KMS-11 (cell line): ENCODE measurements around the gene PTPRN2.

Experiments used
- H2AFZ ChIP-seq: fragments of 200-600 bp; sonication (generic); 2 replicates; pipeline ENCODE4 v1.6.1; 2016; ENCODE audit warnings: antibody characterized with exemption, mixed run types, low read depth
- H3K27ac ChIP-seq: fragments of 200-600 bp; sonication (generic); 2 replicates; pipeline ENCODE4 v1.6.1; 2016; ENCODE audit warnings: mild to moderate bottlenecking, mixed run types
- H3K27me3 ChIP-seq: fragments of 200-600 bp; sonication (generic); 2 replicates; pipeline ENCODE4 v1.6.1; 2017; ENCODE audit warnings: mild to moderate bottlenecking, low read depth, mixed run types, moderate library complexity; ENCODE audit not compliant: insufficient read depth
- H3K36me3 ChIP-seq: fragments of 200-600 bp; sonication (generic); 2 replicates; pipeline ENCODE4 v1.6.1; 2017; ENCODE audit warnings: mild to moderate bottlenecking, mixed run types; ENCODE audit not compliant: insufficient read depth
- H3K4me1 ChIP-seq: fragments of 200-600 bp; sonication (generic); 2 replicates; pipeline ENCODE4 v1.6.1; 2016; ENCODE audit warnings: mild to moderate bottlenecking, low read depth, mixed run types; ENCODE audit not compliant: poor library complexity, severe bottlenecking
- H3K4me2 ChIP-seq: fragments of 200-600 bp; sonication (generic); 2 replicates; pipeline ENCODE4 v1.7.0; 2016; ENCODE audit warnings: mild to moderate bottlenecking, mixed run types
- H3K4me3 ChIP-seq: fragments of 200-600 bp; sonication (generic); IDR thresholded peaks from 2 replicates; pipeline ENCODE4 v1.6.1; 2017; ENCODE audit warnings: low read depth, low read length, mixed read lengths; ENCODE audit not compliant: insufficient read depth
- H3K79me2 ChIP-seq: fragments of 200-600 bp; sonication (generic); 2 replicates; pipeline ENCODE4 v1.6.1; 2016; ENCODE audit warnings: low read depth, mixed run types; ENCODE audit not compliant: insufficient read depth
- H3K9ac ChIP-seq: fragments of 200-600 bp; sonication (generic); 2 replicates; pipeline ENCODE4 v1.6.1; 2016; ENCODE audit warnings: mild to moderate bottlenecking, mixed run types
- H4K20me1 ChIP-seq: fragments of 200-600 bp; sonication (generic); 2 replicates; pipeline ENCODE4 v1.6.1; 2016; ENCODE audit warnings: mild to moderate bottlenecking, mixed run types; ENCODE audit not compliant: insufficient read depth
- CTCF ChIP-seq: fragments of 200-600 bp; sonication (generic); conservative IDR thresholded peaks from 2 replicates; pipeline ENCODE4 v1.6.1; 2017; ENCODE audit warnings: low read depth, mild to moderate bottlenecking, antibody characterized with exemption, low read length, moderate library complexity, mixed read lengths

The PTPRN2 gene

GRCh38 chr7:157690833-157691585 is 896.6 kb downstream of the PTPRN2 start:
- Histone ChIP-seq H2AFZ (no peak overlapping the region), H3K4me1 (no peaks in the 10 kb centered on the region), H3K79me2 (no peaks in the 10 kb centered on the region), H3K4me2 (no peak overlapping the region), H3K27ac (no peak overlapping the region), H3K4me3 (no peak overlapping the region), H3K9ac (no peak overlapping the region), H3K27me3 (peaks cover 13% of the 10 kb centered on the region; the same call in 1 of the 2 replicates), H3K36me3 (no peaks in the 10 kb centered on the region), H4K20me1 (no peaks in the 10 kb centered on the region)
- TF ChIP-seq CTCF = no peak

- Histone ChIP-seq H4K20me1 (no peaks in the 10 kb centered on the region), H3K9ac (no peak overlapping the region), H3K4me2 (no peak overlapping the region)
These were observed 897.4 kb downstream of the PTPRN2 start for GRCh38 chr7:157690058-157690832.

GRCh38 chr7:157689269-157690057 is 898.2 kb downstream of the PTPRN2 start:
- no peaks in the 10 kb centered on the region for H3K79me2 ChIP-seq
- no peak overlapping the region for H3K4me3 ChIP-seq
- no peak overlapping the region for H3K4me2 ChIP-seq
- H3K27me3 ChIP-seq = peaks cover 13% of the 10 kb centered on the region; the same call in 1 of the 2 replicates
- H4K20me1 ChIP-seq = no peaks in the 10 kb centered on the region
- no peak overlapping the region for H3K9ac ChIP-seq
- no peaks in the 10 kb centered on the region for H3K4me1 ChIP-seq
- no peak overlapping the region for H2AFZ ChIP-seq
- H3K27ac ChIP-seq = no peak overlapping the region
- TF ChIP-seq CTCF = no peak
- no peaks in the 10 kb centered on the region for H3K36me3 ChIP-seq

More at GRCh38 chr7:157690058-157690832, 897.4 kb downstream of the PTPRN2 start:
- Histone ChIP-seq H3K79me2 (no peaks in the 10 kb centered on the region), H3K4me3 (no peak overlapping the region), H3K36me3 (no peaks in the 10 kb centered on the region), H3K27me3 (peaks cover 13% of the 10 kb centered on the region; the same call in 1 of the 2 replicates), H3K4me1 (no peaks in the 10 kb centered on the region), H3K27ac (no peak overlapping the region), H2AFZ (no peak overlapping the region)
- no peak for TF ChIP-seq CTCF

- H3K79me2 ChIP-seq = no peaks in the 10 kb centered on the region
- H3K36me3 ChIP-seq = no peaks in the 10 kb centered on the region
- H3K9ac ChIP-seq = no peak overlapping the region
- no peaks in the 10 kb centered on the region for H4K20me1 ChIP-seq
- no peak overlapping the region for H3K27ac ChIP-seq
- H3K4me3 ChIP-seq = no peak overlapping the region
- H3K4me1 ChIP-seq = no peaks in the 10 kb centered on the region
- H2AFZ ChIP-seq = no peak overlapping the region
- no peak overlapping the region for H3K4me2 ChIP-seq
- peaks cover 15% of the 10 kb centered on the region; the same call in 1 of the 2 replicates for H3K27me3 ChIP-seq
- no peak for TF ChIP-seq CTCF
These were observed 898.9 kb downstream of the PTPRN2 start for GRCh38 chr7:157688533-157689268.
